Lung (tissue), 12 donors: ENCODE results near the gene SLC2A8. TPM values are rescaled to one million over a fixed set of nuclear protein-coding genes. Genes with fewer than 3 reads are reported as not detected.

Experiments
- ATAC-seq: fragments of 200-7000 bp; cut with Tn5 transposase; one replicate; pipeline ENCODE4 v1.9.1; 2020; ENCODE audit warnings: moderate number of reproducible peaks; ENCODE audit not compliant: insufficient read depth, low FRiP score
- DNase-seq, 3 donors: peaks; one replicate each; pipeline ENCODE4 v3.0.0-alpha.2; 2013 to 2017
- H3K27ac ChIP-seq, 2 donors: one replicate each; pipeline ENCODE4 v1.5.1; 2013; ENCODE audit warnings: mild to moderate bottlenecking in 2 of 2, moderate library complexity in 2 of 2, control low read depth in 1 of 2, inconsistent platforms in 1 of 2, low read depth in 1 of 2, low read length in 1 of 2
- H3K27me3 ChIP-seq, 3 donors: one replicate each; pipeline ENCODE4 v1.5.1; 2013; ENCODE audit warnings: low read length in 2 of 3; ENCODE audit not compliant: control insufficient read depth in 3 of 3, insufficient read depth in 3 of 3
- H3K36me3 ChIP-seq, 4 donors: one replicate each; pipeline ENCODE4 v1.5.1; 2013; ENCODE audit warnings: low read length in 4 of 4, mild to moderate bottlenecking in 1 of 4, moderate library complexity in 1 of 4; ENCODE audit not compliant: control insufficient read depth in 4 of 4, insufficient read depth in 4 of 4
- H3K4me1 ChIP-seq, 5 donors: one replicate each; pipeline ENCODE4 v1.5.1; 2013; ENCODE audit warnings: low read length in 5 of 5, mild to moderate bottlenecking in 2 of 5, moderate library complexity in 1 of 5; ENCODE audit not compliant: control insufficient read depth in 5 of 5, insufficient read depth in 5 of 5
- H3K4me3 ChIP-seq: one replicate; pipeline ENCODE4 v1.5.1; 2013; ENCODE audit warnings: mild to moderate bottlenecking, control low read depth, moderate library complexity
- H3K9ac ChIP-seq, 2 donors: one replicate each; pipeline ENCODE4 v1.5.1; 2013; ENCODE audit warnings: low read length in 2 of 2, control low read depth in 1 of 2; ENCODE audit not compliant: insufficient read depth in 1 of 2
- H3K9me3 ChIP-seq, 4 donors: one replicate each; pipeline ENCODE4 v1.5.1; 2013; ENCODE audit warnings: low read length in 3 of 4, mild to moderate bottlenecking in 1 of 4, moderate library complexity in 1 of 4; ENCODE audit not compliant: control insufficient read depth in 4 of 4, insufficient read depth in 3 of 4
- CTCF ChIP-seq: IDR thresholded peaks from 2 replicates; pipeline ENCODE4 v1.5.1; 2012; ENCODE audit warnings: mild to moderate bottlenecking; ENCODE audit errors: control extremely low read depth, extremely low read depth
- WGBS, 2 donors: extraction: QIAGEN DNeasy Blood & Tissue Kit; methylation state at CpG; one replicate each; pipeline ENCODE4 v1.1.7; 2013; 5-methylcytosine and 5-hydroxymethylcytosine counted together
- polyA plus RNA-seq, 2 donors: library from polyadenylated mRNA; stranded (reverse); fragments of 200-250 nt; gene quantifications; one replicate each; pipeline ENCODE4 v1.2.1, GENCODE V29; 2013
- total RNA-seq, 2 donors: library from RNA; depleted of rRNA in 1 of 2; stranded (reverse); fragments of >200 nt in 1 of 2; gene quantifications; one replicate each; pipeline ENCODE4 v1.2.1, GENCODE V29; 2014 to 2021
- donor health status: control.
- donor health status: control.
- donor health status: Bipolar disorder and iron deficiency.
- donor health status: healthy.
- donor health status: DM: yes; HTN: yes; CAD: no.

SLC2A8 gene
- total and polyA plus RNA-seq, 4 donors, result 8.9 to 18.8 (median 16.3) TPM

GRCh38 chr9:127360829-127361228 is 36.1 kb upstream of the SLC2A8 start:
- Histone ChIP-seq H3K4me1 (no peaks in the 10 kb centered on the region), H3K36me3 (peaks cover 5 to 23% (median 6%) of the 10 kb centered on the region in 4 donors), H3K9me3 (no peaks in the 10 kb centered on the region), H3K27me3 (no peaks in the 10 kb centered on the region), H3K9ac (no peak overlapping the region), H3K27ac (no peak overlapping the region), H3K4me3 (no peak overlapping the region)
- ATAC-seq (no peak), DNase-seq (peak in 2 of 3 donors; percentile 26 to 31)
- no peak for TF ChIP-seq CTCF
- 56 to 59% methylated on average over 2 of the region's 2 CpGs for WGBS, 2 donors

GRCh38 chr9:127361561-127361960 is 35.4 kb upstream of the SLC2A8 start:
- no peak overlapping the region for H3K9ac ChIP-seq
- H3K36me3 ChIP-seq, result peaks cover 5 to 19% (median 6%) of the 10 kb centered on the region in 4 donors
- H3K27me3 ChIP-seq, result no peaks in the 10 kb centered on the region
- no peak overlapping the region for H3K4me3 ChIP-seq
- no peak for DNase-seq
- H3K4me1 ChIP-seq, result no peaks in the 10 kb centered on the region
- no peak for TF ChIP-seq CTCF
- 44 to 61% methylated on average over 3 of the region's 3 CpGs for WGBS, 2 donors
- no peak overlapping the region for H3K27ac ChIP-seq
- ATAC-seq, result no peak
- no peaks in the 10 kb centered on the region for H3K9me3 ChIP-seq

- no peaks in the 10 kb centered on the region for H3K4me1 ChIP-seq
- TF ChIP-seq CTCF, result no peak
- no peak overlapping the region for H3K27ac ChIP-seq
- peaks cover 0 to 11% (median 3%) of the 10 kb centered on the region in 4 donors for H3K36me3 ChIP-seq
- 82 to 97% methylated on average over 7 of the region's 7 CpGs for WGBS, 2 donors
- no peaks in the 10 kb centered on the region for H3K9me3 ChIP-seq
- DNase-seq (no peak), ATAC-seq (no peak)
- H3K27me3 ChIP-seq, result no peaks in the 10 kb centered on the region
- H3K4me3 ChIP-seq, result no peak overlapping the region
- H3K9ac ChIP-seq, result no peak overlapping the region
These were observed 34.1 kb upstream of the SLC2A8 start for GRCh38 chr9:127362829-127363228.

- H3K4me1 ChIP-seq, result peaks cover 0 to 6% (median 0%) of the 10 kb centered on the region in 5 donors
- H3K27me3 ChIP-seq, result no peaks in the 10 kb centered on the region
- no peak overlapping the region for H3K4me3 ChIP-seq
- DNase-seq (no peak), ATAC-seq (no peak)
- H3K9ac ChIP-seq, result no peak overlapping the region
- WGBS, 2 donors, result 90 to 93% methylated on average over 10 of the region's 10 CpGs
- no peaks in the 10 kb centered on the region for H3K9me3 ChIP-seq
- TF ChIP-seq CTCF, result no peak
- H3K27ac ChIP-seq, result no peak overlapping the region
- peaks cover 0 to 13% (median 1%) of the 10 kb centered on the region in 4 donors for H3K36me3 ChIP-seq
These were observed 31.5 kb upstream of the SLC2A8 start for GRCh38 chr9:127365461-127365860.
